ENCODE measurements around the gene MAP3K10.

- no peak for TF ChIP-seq TAF1 (IDR thresholded peaks at IDR 0.05; ENCODE audit: low read depth, low read length)
- TF ChIP-seq POLR2A (IDR thresholded peaks at IDR 0.05; ENCODE audit: low read depth, low read length), result no peak
- TF ChIP-seq POLR2AphosphoS5 (IDR thresholded peaks at IDR 0.05; ENCODE audit: low read depth, low read length), result no peak
- no peak for TF ChIP-seq SPI1 (IDR thresholded peaks at IDR 0.05; ENCODE audit: low read depth, low read length)
Measured at GRCh38 chr19:40143612-40144011, 47.6 kb upstream of the MAP3K10 start.

Measured in GM12891 (cell line).